ENCODE data around the gene HMG20B.

HMG20B gene

GRCh38 chr19:3537101-3537437, 35.7 kb upstream of the HMG20B start:
- no peak for DNase-seq (ENCODE audit: low spot score)

- no peak for DNase-seq (ENCODE audit: low spot score)
Observed at GRCh38 chr19:3537438-3538240, 35.1 kb upstream of the HMG20B start.

GRCh38 chr19:3538258-3538929, 34.4 kb upstream of the HMG20B start:
- no peak for DNase-seq (ENCODE audit: low spot score)

- no peak for DNase-seq (ENCODE audit: low spot score)
Observed at GRCh38 chr19:3538965-3539755, 33.6 kb upstream of the HMG20B start, which contains the start of gene TEKTIP1. Gene TEKTIP1 (plus strand): TSS chr19:3539174. CDS start chr19:3539178, 4 bp downstream.

- no peak for DNase-seq (ENCODE audit: low spot score)
Observed at GRCh38 chr19:3539756-3540118, 33.0 kb upstream of the HMG20B start.

- DNase-seq (ENCODE audit: low spot score): peak; percentile 73
Observed at GRCh38 chr19:3543150-3544057, 29.3 kb upstream of the HMG20B start.

- DNase-seq (ENCODE audit: low spot score): no peak
Observed at GRCh38 chr19:3544058-3544376, 28.7 kb upstream of the HMG20B start.

- DNase-seq (ENCODE audit: low spot score): peak; percentile 89
Observed at GRCh38 chr19:3544742-3545668, 27.7 kb upstream of the HMG20B start.

- DNase-seq (ENCODE audit: low spot score): no peak
Observed at GRCh38 chr19:3545669-3546034, 27.1 kb upstream of the HMG20B start.

- no peak for DNase-seq (ENCODE audit: low spot score)
Observed at GRCh38 chr19:3546119-3546518, 26.6 kb upstream of the HMG20B start.

GRCh38 chr19:3547301-3547731, 25.4 kb upstream of the HMG20B start:
- DNase-seq (ENCODE audit: low spot score): no peak

GRCh38 chr19:3547767-3548282, 24.9 kb upstream of the HMG20B start:
- DNase-seq (ENCODE audit: low spot score): no peak

GRCh38 chr19:3548606-3549005, 24.1 kb upstream of the HMG20B start:
- DNase-seq (ENCODE audit: low spot score): peak; percentile 69

- DNase-seq (ENCODE audit: low spot score): no peak
Observed at GRCh38 chr19:3549816-3550215, 22.9 kb upstream of the HMG20B start.

GRCh38 chr19:3550947-3551791, 21.6 kb upstream of the HMG20B start:
- no peak for DNase-seq (ENCODE audit: low spot score)

GRCh38 chr19:3551792-3552095, 21.0 kb upstream of the HMG20B start:
- DNase-seq (ENCODE audit: low spot score): no peak

GRCh38 chr19:3554254-3555083, 18.3 kb upstream of the HMG20B start:
- DNase-seq (ENCODE audit: low spot score): no peak

- no peak for DNase-seq (ENCODE audit: low spot score)
Observed at GRCh38 chr19:3555653-3556422, 16.9 kb upstream of the HMG20B start.
